Mammary epithelial cell (primary cell): ENCODE results near the gene MS4A15.

Experiments
- EZH2 ChIP-seq: IDR thresholded peaks from 2 replicates; pipeline ENCODE4 v1.6.1; 2012; ENCODE audit warnings: low read length, inconsistent platforms, borderline replicate concordance
- TF ChIP-seq, protein P1 (sequence below), 2 donors: IDR thresholded peaks in 1 of 2; conservative IDR thresholded peaks in 1 of 2; 2 replicates each; pipeline ENCODE4 v1.5.1; 2011 to 2012; ENCODE audit warnings: inconsistent platforms in 2 of 2, low read length in 2 of 2, mild to moderate bottlenecking in 2 of 2, control low read depth in 1 of 2, low read depth in 1 of 2; ENCODE audit not compliant: insufficient read depth in 1 of 2; ENCODE audit errors: extremely low read depth in 1 of 2

- TF ChIP-seq, protein P1, sequence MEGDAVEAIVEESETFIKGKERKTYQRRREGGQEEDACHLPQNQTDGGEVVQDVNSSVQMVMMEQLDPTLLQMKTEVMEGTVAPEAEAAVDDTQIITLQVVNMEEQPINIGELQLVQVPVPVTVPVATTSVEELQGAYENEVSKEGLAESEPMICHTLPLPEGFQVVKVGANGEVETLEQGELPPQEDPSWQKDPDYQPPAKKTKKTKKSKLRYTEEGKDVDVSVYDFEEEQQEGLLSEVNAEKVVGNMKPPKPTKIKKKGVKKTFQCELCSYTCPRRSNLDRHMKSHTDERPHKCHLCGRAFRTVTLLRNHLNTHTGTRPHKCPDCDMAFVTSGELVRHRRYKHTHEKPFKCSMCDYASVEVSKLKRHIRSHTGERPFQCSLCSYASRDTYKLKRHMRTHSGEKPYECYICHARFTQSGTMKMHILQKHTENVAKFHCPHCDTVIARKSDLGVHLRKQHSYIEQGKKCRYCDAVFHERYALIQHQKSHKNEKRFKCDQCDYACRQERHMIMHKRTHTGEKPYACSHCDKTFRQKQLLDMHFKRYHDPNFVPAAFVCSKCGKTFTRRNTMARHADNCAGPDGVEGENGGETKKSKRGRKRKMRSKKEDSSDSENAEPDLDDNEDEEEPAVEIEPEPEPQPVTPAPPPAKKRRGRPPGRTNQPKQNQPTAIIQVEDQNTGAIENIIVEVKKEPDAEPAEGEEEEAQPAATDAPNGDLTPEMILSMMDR (conservative IDR thresholded peaks at IDR 0.05 in 1 of 2, IDR thresholded peaks at IDR 0.05 in 1 of 2; ENCODE audit: extremely low read depth in 1 of 2, insufficient read depth in 1 of 2, low read depth in 1 of 2, low read length in 2 of 2): no peak
- no peak for TF ChIP-seq EZH2
These were observed 52.6 kb downstream of the MS4A15 start for GRCh38 chr11:60809249-60809648.
